ENCODE results near the gene NMT1.

NMT1 gene

GRCh38 chr17:45060797-45061605, at the start of gene NMT1:
Gene NMT1 (plus strand): TSS chr17:45061317. CDS start chr17:45061330, 13 bp downstream.
- DNase-seq = peak; percentile 100

- no peak for DNase-seq
Observed at GRCh38 chr17:45011767-45012166, 49.4 kb upstream of the NMT1 start.

- DNase-seq = no peak
Observed at GRCh38 chr17:45013021-45013997, 47.8 kb upstream of the NMT1 start.

- no peak for DNase-seq
Observed at GRCh38 chr17:45016237-45016636, 44.9 kb upstream of the NMT1 start.

GRCh38 chr17:45016823-45017222, 44.3 kb upstream of the NMT1 start:
- no peak for DNase-seq

- no peak for DNase-seq
Observed at GRCh38 chr17:45018514-45018847, 42.6 kb upstream of the NMT1 start.

GRCh38 chr17:45018848-45019711, 42.0 kb upstream of the NMT1 start:
- peak; percentile 63 for DNase-seq

GRCh38 chr17:45020354-45021138, 40.6 kb upstream of the NMT1 start:
- peak; percentile 51 for DNase-seq

- peak; percentile 64 for DNase-seq
Observed at GRCh38 chr17:45021607-45022287, 39.4 kb upstream of the NMT1 start.

- no peak for DNase-seq
Observed at GRCh38 chr17:45022288-45022648, 38.8 kb upstream of the NMT1 start.

- DNase-seq = no peak
Observed at GRCh38 chr17:45022655-45023339, 38.3 kb upstream of the NMT1 start.

- DNase-seq = no peak
Observed at GRCh38 chr17:45029096-45029495, 32.0 kb upstream of the NMT1 start.

GRCh38 chr17:45029758-45030423, 31.2 kb upstream of the NMT1 start:
- no peak for DNase-seq

GRCh38 chr17:45030733-45031132, 30.4 kb upstream of the NMT1 start:
- DNase-seq = no peak

- DNase-seq = no peak
Observed at GRCh38 chr17:45031231-45032173, 29.6 kb upstream of the NMT1 start.

- peak; percentile 34 for DNase-seq
Observed at GRCh38 chr17:45032174-45032541, 29.0 kb upstream of the NMT1 start.

GRCh38 chr17:45034599-45034998, 26.5 kb upstream of the NMT1 start:
- no peak for DNase-seq

GRCh38 chr17:45035848-45036247, 25.3 kb upstream of the NMT1 start:
- DNase-seq = no peak

GRCh38 chr17:45036691-45037090, 24.4 kb upstream of the NMT1 start:
- DNase-seq = no peak
